Right renal pelvis (tissue), 4 donors: ENCODE measurements around the gene B4GALT5. TPM values are rescaled to one million over a fixed set of nuclear protein-coding genes. Genes with fewer than 3 reads are reported as not detected.
"Not testable (repeated sequence)": the region's sequence is repeated elsewhere in the genome, so short reads cannot be mapped to it uniquely, and the experiment has no call there.

ENCODE experiments used
- DNase-seq, 4 donors: peaks; one replicate each; pipeline ENCODE4 v3.0.0-alpha.2; 2013; ENCODE audit warnings: low read depth in 4 of 4, low spot score in 3 of 4, missing footprints in 1 of 4
- polyA plus RNA-seq, 4 donors: library from polyadenylated mRNA; unstranded; fragments of 120-200 nt; gene quantifications; one replicate each; pipeline ENCODE4 v1.2.1, GENCODE V29; 2013; ENCODE audit not compliant: insufficient read length in 4 of 4

B4GALT5 gene
- 10 to 100 TPM; 45.2 to 54.6 (median 51.9) TPM for polyA plus RNA-seq

- DNase-seq, result peak; percentile 69 to 79 (median 76)
Measured at GRCh38 chr20:49713753-49714712, at the start of gene B4GALT5. TSS of gene B4GALT5 (minus strand) at chr20:49713878. CDS start at chr20:49713690, 188 bp downstream.

GRCh38 chr20:49762940-49763766, 49.5 kb upstream of the B4GALT5 start:
- DNase-seq, result no peak

- not testable (repeated sequence) for DNase-seq
Measured at GRCh38 chr20:49761888-49762287, 48.2 kb upstream of the B4GALT5 start.

- no peak for DNase-seq
Measured at GRCh38 chr20:49759266-49759950, 45.7 kb upstream of the B4GALT5 start.

GRCh38 chr20:49758781-49759180, 45.1 kb upstream of the B4GALT5 start:
- no peak for DNase-seq

- DNase-seq, result no peak
Measured at GRCh38 chr20:49757597-49757996, 43.9 kb upstream of the B4GALT5 start.

GRCh38 chr20:49756241-49756640, 42.6 kb upstream of the B4GALT5 start:
- DNase-seq, result no peak

- no peak for DNase-seq
Measured at GRCh38 chr20:49754596-49754995, 40.9 kb upstream of the B4GALT5 start.

- no peak for DNase-seq
Measured at GRCh38 chr20:49753133-49753532, 39.5 kb upstream of the B4GALT5 start.

GRCh38 chr20:49752201-49752903, 38.7 kb upstream of the B4GALT5 start:
- no peak for DNase-seq

GRCh38 chr20:49751397-49751736, 37.7 kb upstream of the B4GALT5 start:
- no peak for DNase-seq

- no peak for DNase-seq
Measured at GRCh38 chr20:49750611-49751396, 37.1 kb upstream of the B4GALT5 start.

- no peak for DNase-seq
Measured at GRCh38 chr20:49749625-49750024, 35.9 kb upstream of the B4GALT5 start.

- no peak for DNase-seq
Measured at GRCh38 chr20:49748525-49748838, 34.8 kb upstream of the B4GALT5 start.

- DNase-seq, result no peak
Measured at GRCh38 chr20:49747707-49748524, 34.2 kb upstream of the B4GALT5 start.

- no peak for DNase-seq
Measured at GRCh38 chr20:49742948-49743347, 29.3 kb upstream of the B4GALT5 start.

GRCh38 chr20:49741977-49742376, 28.3 kb upstream of the B4GALT5 start:
- DNase-seq, result no peak

- DNase-seq, result no peak
Measured at GRCh38 chr20:49740807-49741206, 27.1 kb upstream of the B4GALT5 start.

GRCh38 chr20:49739042-49739441, 25.4 kb upstream of the B4GALT5 start:
- DNase-seq, result no peak
